Stimulated activated CD8-positive, alpha-beta memory T cell treated with anti-CD3 and anti-CD28 coated beads, Interleukin-7, amount 100 ng/mL, for 1 hour (primary cell): Measurements from ENCODE around the gene FOXK2.
"Not testable (repeated sequence)": the region's sequence is repeated elsewhere in the genome, so short reads cannot be mapped to it uniquely, and the experiment has no call there.

ENCODE experiments used
- DNase-seq, 2 donors: peaks; one replicate each; pipeline ENCODE4 v3.0.0-alpha.2; 2020; ENCODE audit warnings: low read depth in 2 of 2

Gene FOXK2

GRCh38 chr17:82495844-82496528 lies 23.5 kb upstream of the FOXK2 start:
- DNase-seq: no peak

- peak; percentile 76 to 77 for DNase-seq
These were observed 22.8 kb upstream of the FOXK2 start for GRCh38 chr17:82496529-82497434.

GRCh38 chr17:82497483-82498405 lies 21.8 kb upstream of the FOXK2 start:
- no peak for DNase-seq

- DNase-seq: no peak
These were observed 17.3 kb upstream of the FOXK2 start for GRCh38 chr17:82502207-82502606.

GRCh38 chr17:82503094-82503727 lies 16.3 kb upstream of the FOXK2 start:
- no peak for DNase-seq

- DNase-seq: no peak
These were observed 15.7 kb upstream of the FOXK2 start for GRCh38 chr17:82503728-82504308.

GRCh38 chr17:82505296-82505695 lies 14.2 kb upstream of the FOXK2 start:
- no peak for DNase-seq

GRCh38 chr17:82506402-82506801 lies 13.1 kb upstream of the FOXK2 start:
- not testable (repeated sequence) for DNase-seq

- DNase-seq: no peak
These were observed 11.8 kb upstream of the FOXK2 start for GRCh38 chr17:82507631-82508175.

GRCh38 chr17:82511642-82512041 lies 7.9 kb upstream of the FOXK2 start:
- not testable (repeated sequence) for DNase-seq

GRCh38 chr17:82513864-82514263 lies 5.7 kb upstream of the FOXK2 start:
- DNase-seq: not testable (repeated sequence)

- no peak for DNase-seq
These were observed 2.2 kb upstream of the FOXK2 start for GRCh38 chr17:82517230-82517865.

- DNase-seq: peak in 1 of 2 donors; percentile 6
These were observed 705 bp downstream of the FOXK2 start for GRCh38 chr17:82519971-82520903.

GRCh38 chr17:82524540-82524939 lies 5.0 kb downstream of the FOXK2 start:
- DNase-seq: no peak

- no peak for DNase-seq
These were observed 6.2 kb downstream of the FOXK2 start for GRCh38 chr17:82525712-82526111.

GRCh38 chr17:82527898-82528297 lies 8.4 kb downstream of the FOXK2 start:
- DNase-seq: no peak

GRCh38 chr17:82528484-82529265 lies 9.1 kb downstream of the FOXK2 start:
- DNase-seq: no peak

- DNase-seq: no peak
These were observed 10.4 kb downstream of the FOXK2 start for GRCh38 chr17:82529914-82530300.
